Measurements from ENCODE around the gene FOXJ2.

- TF ChIP-seq CTCF (IDR thresholded peaks at IDR 0.05 in 2 of 3, conservative IDR thresholded peaks at IDR 0.05 in 1 of 3; ENCODE audit: control insufficient read depth in 2 of 3, extremely low read depth in 1 of 3, insufficient read depth in 1 of 3, low read depth in 3 of 3, low read length in 3 of 3) (peak; percentile 12 to 52 (median 36); a peak in 4 of 6 replicates), KAT2A (conservative IDR thresholded peaks at IDR 0.05; ENCODE audit: control insufficient read depth, low read depth, low read length) (no peak), SMAD5 (IDR thresholded peaks at IDR 0.05; ENCODE audit: low read depth) (no peak), SMC3 (IDR thresholded peaks at IDR 0.05; ENCODE audit: borderline replicate concordance, low read length) (peak; percentile 46; the same call in 1 of the 2 replicates), POLR2A (IDR thresholded peaks at IDR 0.05; ENCODE audit: low read depth, low read length) (no peak), RAD21 (IDR thresholded peaks at IDR 0.05; ENCODE audit: insufficient read depth, low read depth, low read length) (peak; percentile 72), SIN3A (IDR thresholded peaks at IDR 0.05; ENCODE audit: low read depth, low read length) (no peak), EZH2 (IDR thresholded peaks at IDR 0.05; ENCODE audit: borderline replicate concordance, control insufficient read depth, low read depth, low read length) (no peak), CBX3 (IDR thresholded peaks at IDR 0.05; ENCODE audit: borderline replicate concordance, low read depth) (no peak), NFIC (IDR thresholded peaks at IDR 0.05; ENCODE audit: low read depth, low read length) (no peak), CREM (IDR thresholded peaks at IDR 0.05; ENCODE audit: low read depth) (no peak), EP300 (IDR thresholded peaks at IDR 0.05; ENCODE audit: borderline replicate concordance in 1 of 2, control insufficient read depth in 1 of 2, low read depth in 2 of 2, low read length in 2 of 2) (no peak), NFYA (IDR thresholded peaks at IDR 0.05; ENCODE audit: borderline replicate concordance, low read depth, low read length) (no peak), REST (IDR thresholded peaks at IDR 0.05; ENCODE audit: low read depth, low read length) (no peak)
Measured at GRCh38 chr12:8078398-8078797, 45.9 kb downstream of the FOXJ2 start.
